ENCODE measurements around the gene CDK3.

Gene CDK3

DNA sequence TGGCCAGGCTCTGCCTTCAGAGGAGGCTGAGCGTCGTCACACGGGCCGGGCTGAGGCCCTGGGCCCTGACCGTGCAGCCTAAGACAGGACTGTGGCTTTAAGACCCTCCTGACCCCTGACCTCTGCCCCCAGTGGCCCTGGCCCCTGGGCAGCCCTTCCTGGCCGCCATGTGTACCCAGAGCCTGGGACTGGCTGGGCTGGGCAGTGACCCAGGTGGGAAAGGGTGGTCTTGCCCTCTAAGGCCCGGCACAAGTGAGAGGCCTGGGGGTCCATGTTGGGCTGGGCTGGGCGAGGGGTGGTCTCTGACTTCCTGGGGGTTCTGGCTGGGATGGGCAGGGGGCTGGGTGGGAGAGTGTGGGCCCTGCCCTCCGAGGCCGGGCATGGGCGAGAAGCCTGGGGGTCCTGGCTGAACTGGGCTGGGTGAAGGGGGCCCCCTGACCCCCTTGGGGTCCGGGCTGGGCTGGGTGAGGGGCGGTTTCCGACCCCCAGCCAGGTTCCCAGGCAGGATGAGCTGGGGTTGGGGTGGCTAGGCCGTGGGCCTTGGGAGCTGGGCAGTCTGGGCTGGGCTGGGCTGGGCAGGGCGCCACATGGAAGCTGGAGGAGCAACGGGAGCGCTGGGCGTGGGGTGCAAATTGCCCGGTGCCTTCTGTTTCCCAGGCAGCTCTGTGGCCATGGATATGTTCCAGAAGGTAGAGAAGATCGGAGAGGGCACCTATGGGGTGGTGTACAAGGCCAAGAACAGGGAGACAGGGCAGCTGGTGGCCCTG, at the start of gene CDK3:
TSS of gene CDK3 (plus strand) at position 101 of the 767 bp plus-strand sequence. CDS start at position 672, 571 bp downstream.
- no peak within 1 kb of the TSS for H3K4me3 ChIP-seq (ENCODE audit: low read depth, low read length, poor library complexity, severe bottlenecking)
- H3K4me1 ChIP-seq (ENCODE audit: insufficient read depth, low read length, severe bottlenecking): peaks cover 10% of the 10 kb centered on the region
- H2AFZ ChIP-seq (ENCODE audit: low read length): no peak within 1 kb of the TSS
- no peaks in the 10 kb centered on the region for H3K9me3 ChIP-seq (ENCODE audit: low read length)
- H4K20me1 ChIP-seq (ENCODE audit: insufficient read depth, low read length): no peaks in the 10 kb centered on the region
- H3K27me3 ChIP-seq (ENCODE audit: insufficient read depth, low read length): no peaks in the 10 kb centered on the region
- no peaks in the 10 kb centered on the region for H3K79me2 ChIP-seq (ENCODE audit: insufficient read depth, low read length)
- H3K9me2 ChIP-seq (ENCODE audit: low read depth, low read length): no peaks in the 10 kb centered on the region
- H3K9ac ChIP-seq (ENCODE audit: low read length): no peak within 1 kb of the TSS
- TF ChIP-seq, protein P1, sequence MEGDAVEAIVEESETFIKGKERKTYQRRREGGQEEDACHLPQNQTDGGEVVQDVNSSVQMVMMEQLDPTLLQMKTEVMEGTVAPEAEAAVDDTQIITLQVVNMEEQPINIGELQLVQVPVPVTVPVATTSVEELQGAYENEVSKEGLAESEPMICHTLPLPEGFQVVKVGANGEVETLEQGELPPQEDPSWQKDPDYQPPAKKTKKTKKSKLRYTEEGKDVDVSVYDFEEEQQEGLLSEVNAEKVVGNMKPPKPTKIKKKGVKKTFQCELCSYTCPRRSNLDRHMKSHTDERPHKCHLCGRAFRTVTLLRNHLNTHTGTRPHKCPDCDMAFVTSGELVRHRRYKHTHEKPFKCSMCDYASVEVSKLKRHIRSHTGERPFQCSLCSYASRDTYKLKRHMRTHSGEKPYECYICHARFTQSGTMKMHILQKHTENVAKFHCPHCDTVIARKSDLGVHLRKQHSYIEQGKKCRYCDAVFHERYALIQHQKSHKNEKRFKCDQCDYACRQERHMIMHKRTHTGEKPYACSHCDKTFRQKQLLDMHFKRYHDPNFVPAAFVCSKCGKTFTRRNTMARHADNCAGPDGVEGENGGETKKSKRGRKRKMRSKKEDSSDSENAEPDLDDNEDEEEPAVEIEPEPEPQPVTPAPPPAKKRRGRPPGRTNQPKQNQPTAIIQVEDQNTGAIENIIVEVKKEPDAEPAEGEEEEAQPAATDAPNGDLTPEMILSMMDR (IDR thresholded peaks at IDR 0.05; ENCODE audit: low read length): no peak
- no peak for TF ChIP-seq EZH2 (IDR thresholded peaks at IDR 0.05; ENCODE audit: borderline replicate concordance, low read length)
- H3K36me3 ChIP-seq (ENCODE audit: insufficient read depth, low read length): no peaks in the 10 kb centered on the region
- H3F3A ChIP-seq (ENCODE audit: insufficient read depth, low read length): no peaks in the 10 kb centered on the region
- H3K4me2 ChIP-seq (ENCODE audit: low read length): no peak within 1 kb of the TSS
- H3K27ac ChIP-seq (ENCODE audit: low read depth, low read length, poor library complexity, severe bottlenecking): no peak within 1 kb of the TSS

DNA sequence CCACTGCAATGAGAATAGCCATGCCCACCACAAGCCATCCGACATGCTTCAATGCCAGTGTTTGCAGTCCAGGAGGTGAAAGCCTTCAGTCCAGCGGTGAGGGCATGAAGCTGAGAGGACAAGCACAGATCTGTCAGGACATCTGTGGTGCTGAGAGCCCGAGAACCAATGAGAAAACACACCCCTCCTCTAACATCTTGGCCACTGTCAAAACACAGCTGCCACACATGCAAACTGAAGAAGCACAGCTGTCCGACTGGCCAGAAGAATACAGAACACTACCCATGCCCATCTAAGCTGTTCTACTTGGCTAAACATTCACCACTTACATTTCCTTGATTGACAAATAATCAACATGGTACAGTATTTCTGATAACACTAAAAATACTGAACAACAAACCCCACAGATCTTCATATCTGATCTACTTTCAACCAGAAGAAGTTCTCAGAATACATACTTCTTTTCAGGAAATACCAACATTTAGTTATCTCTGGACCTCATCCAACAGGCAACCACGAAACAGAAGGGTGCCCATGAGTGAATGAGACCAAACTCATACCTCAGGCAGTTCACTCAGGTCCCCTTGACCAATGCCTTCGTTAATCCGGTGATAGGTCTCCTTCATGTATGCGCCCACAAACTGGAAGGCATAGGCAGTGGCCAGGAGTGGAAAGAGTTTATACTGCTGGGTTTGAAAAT, 49.6 kb upstream of the CDK3 start:
- TF ChIP-seq, protein P1 (IDR thresholded peaks at IDR 0.05; ENCODE audit: low read length): no peak
- TF ChIP-seq EZH2 (IDR thresholded peaks at IDR 0.05; ENCODE audit: borderline replicate concordance, low read length): no peak
- no peaks in the 10 kb centered on the region for H3K9me3 ChIP-seq (ENCODE audit: low read length)
- H3K9me2 ChIP-seq (ENCODE audit: low read depth, low read length): no peaks in the 10 kb centered on the region
- H2AFZ ChIP-seq (ENCODE audit: low read length): no peak overlapping the region
- no peak overlapping the region for H3K4me2 ChIP-seq (ENCODE audit: low read length)
- H3K27ac ChIP-seq (ENCODE audit: low read depth, low read length, poor library complexity, severe bottlenecking): peak overlapping the region; percentile 41
- no peak overlapping the region for H3K4me3 ChIP-seq (ENCODE audit: low read depth, low read length, poor library complexity, severe bottlenecking)
- no peaks in the 10 kb centered on the region for H3K27me3 ChIP-seq (ENCODE audit: insufficient read depth, low read length)
- no peaks in the 10 kb centered on the region for H3F3A ChIP-seq (ENCODE audit: insufficient read depth, low read length)
- peaks cover 7% of the 10 kb centered on the region for H3K4me1 ChIP-seq (ENCODE audit: insufficient read depth, low read length, severe bottlenecking)
- H3K9ac ChIP-seq (ENCODE audit: low read length): no peak overlapping the region
- no peaks in the 10 kb centered on the region for H3K79me2 ChIP-seq (ENCODE audit: insufficient read depth, low read length)
- peaks cover 75% of the 10 kb centered on the region for H3K36me3 ChIP-seq (ENCODE audit: insufficient read depth, low read length)
- no peaks in the 10 kb centered on the region for H4K20me1 ChIP-seq (ENCODE audit: insufficient read depth, low read length)

DNA sequence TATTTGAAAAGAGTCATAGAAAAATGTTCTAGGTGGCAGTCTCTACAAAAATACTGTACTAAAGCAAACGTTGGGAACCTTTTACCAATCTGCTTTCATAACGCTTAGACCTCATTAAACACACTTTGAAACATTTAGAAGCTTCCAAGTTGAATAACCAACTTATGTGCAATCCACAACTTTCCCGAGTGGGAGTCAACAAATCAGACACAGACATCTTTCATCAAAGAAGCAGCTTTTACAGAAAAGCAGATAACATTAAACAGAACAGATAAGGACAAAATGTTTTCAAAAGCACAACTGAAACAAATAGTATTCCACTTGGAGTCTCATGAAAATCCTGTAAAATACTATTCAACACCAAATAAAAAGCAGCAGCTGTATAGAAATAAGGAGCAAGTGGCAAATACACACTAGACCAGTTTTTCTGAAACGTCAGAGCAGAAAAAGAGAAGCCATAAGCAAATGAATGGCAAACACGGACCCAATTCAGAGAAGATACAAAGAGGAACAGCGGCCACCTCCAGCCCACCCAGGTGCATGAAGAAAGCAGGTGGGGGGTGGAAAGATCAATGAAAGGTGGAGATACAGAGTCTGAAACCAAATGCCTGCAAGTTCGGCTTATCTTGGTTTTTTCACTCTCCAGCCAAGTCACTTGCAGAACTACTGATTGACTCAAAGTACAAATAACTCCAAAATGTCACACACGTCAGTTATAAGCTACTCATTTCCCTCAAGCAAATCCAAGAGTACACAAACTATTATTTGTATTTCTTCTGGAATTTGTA, 41.4 kb upstream of the CDK3 start:
- Histone ChIP-seq H3K36me3 (ENCODE audit: insufficient read depth, low read length) (peaks cover 23% of the 10 kb centered on the region), H3K9ac (ENCODE audit: low read length) (no peak overlapping the region; the same call in 1 of the 2 replicates), H3K79me2 (ENCODE audit: insufficient read depth, low read length) (no peaks in the 10 kb centered on the region), H3F3A (ENCODE audit: insufficient read depth, low read length) (no peaks in the 10 kb centered on the region), H3K4me3 (ENCODE audit: low read depth, low read length, poor library complexity, severe bottlenecking) (no peak overlapping the region), H3K4me2 (ENCODE audit: low read length) (peak overlapping the region; percentile 24; the same call in 1 of the 2 replicates), H4K20me1 (ENCODE audit: insufficient read depth, low read length) (no peaks in the 10 kb centered on the region), H3K9me3 (ENCODE audit: low read length) (no peaks in the 10 kb centered on the region), H3K27ac (ENCODE audit: low read depth, low read length, poor library complexity, severe bottlenecking) (peak overlapping the region; percentile 26), H3K9me2 (ENCODE audit: low read depth, low read length) (no peaks in the 10 kb centered on the region), H2AFZ (ENCODE audit: low read length) (no peak overlapping the region), H3K4me1 (ENCODE audit: insufficient read depth, low read length, severe bottlenecking) (peaks cover 15% of the 10 kb centered on the region), H3K27me3 (ENCODE audit: insufficient read depth, low read length) (no peaks in the 10 kb centered on the region)
- no peak for TF ChIP-seq EZH2 (IDR thresholded peaks at IDR 0.05; ENCODE audit: borderline replicate concordance, low read length)
- TF ChIP-seq, protein P1 (IDR thresholded peaks at IDR 0.05; ENCODE audit: low read length): no peak
